ENCODE data around the gene TRPM8. TPM values are rescaled to one million over a fixed set of nuclear protein-coding genes. Genes with fewer than 3 reads are reported as not detected.
A peak's percentile ranks its signal among the peaks of the same experiment; 100 is the strongest.

Gene TRPM8
- total and polyA plus RNA-seq, 2 donors (not counting 1 experiment from before 2014, with no cell fraction given), result 0.49 to 0.99 TPM

- no peak overlapping the region for H3K9ac ChIP-seq (ENCODE audit: insufficient read depth, low read length)
- no peaks in the 10 kb centered on the region for H4K20me1 ChIP-seq (ENCODE audit: control insufficient read depth, extremely low read depth, insufficient read depth, low read length)
- no peak overlapping the region for H3K4me2 ChIP-seq (ENCODE audit: extremely low read depth, insufficient read depth, low read length)
- peaks cover 2% of the 10 kb centered on the region for H3K4me1 ChIP-seq (ENCODE audit: control insufficient read depth, extremely low read depth, insufficient read depth, low read length)
- DNase-seq (ENCODE audit: low read depth in 2 of 2), result peak in 1 of 2 donors; percentile 37
- no peaks in the 10 kb centered on the region for H3K36me3 ChIP-seq (ENCODE audit: control insufficient read depth, insufficient read depth, low read length)
- H3K27ac ChIP-seq (ENCODE audit: insufficient read depth, low read length), result no peak overlapping the region
- no peak overlapping the region for H2AFZ ChIP-seq (ENCODE audit: low read length)
- TF ChIP-seq, protein P1, sequence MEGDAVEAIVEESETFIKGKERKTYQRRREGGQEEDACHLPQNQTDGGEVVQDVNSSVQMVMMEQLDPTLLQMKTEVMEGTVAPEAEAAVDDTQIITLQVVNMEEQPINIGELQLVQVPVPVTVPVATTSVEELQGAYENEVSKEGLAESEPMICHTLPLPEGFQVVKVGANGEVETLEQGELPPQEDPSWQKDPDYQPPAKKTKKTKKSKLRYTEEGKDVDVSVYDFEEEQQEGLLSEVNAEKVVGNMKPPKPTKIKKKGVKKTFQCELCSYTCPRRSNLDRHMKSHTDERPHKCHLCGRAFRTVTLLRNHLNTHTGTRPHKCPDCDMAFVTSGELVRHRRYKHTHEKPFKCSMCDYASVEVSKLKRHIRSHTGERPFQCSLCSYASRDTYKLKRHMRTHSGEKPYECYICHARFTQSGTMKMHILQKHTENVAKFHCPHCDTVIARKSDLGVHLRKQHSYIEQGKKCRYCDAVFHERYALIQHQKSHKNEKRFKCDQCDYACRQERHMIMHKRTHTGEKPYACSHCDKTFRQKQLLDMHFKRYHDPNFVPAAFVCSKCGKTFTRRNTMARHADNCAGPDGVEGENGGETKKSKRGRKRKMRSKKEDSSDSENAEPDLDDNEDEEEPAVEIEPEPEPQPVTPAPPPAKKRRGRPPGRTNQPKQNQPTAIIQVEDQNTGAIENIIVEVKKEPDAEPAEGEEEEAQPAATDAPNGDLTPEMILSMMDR (conservative IDR thresholded peaks at IDR 0.05 in 1 of 2, IDR thresholded peaks at IDR 0.05 in 1 of 2; ENCODE audit: low read depth in 1 of 2, low read length in 2 of 2), result no peak
- TF ChIP-seq EZH2 (IDR thresholded peaks at IDR 0.05; ENCODE audit: low read length, missing control alignments), result no peak
- H3K79me2 ChIP-seq (ENCODE audit: control insufficient read depth, insufficient read depth, low read length), result no peaks in the 10 kb centered on the region
- H3K27me3 ChIP-seq (ENCODE audit: control insufficient read depth, insufficient read depth, low read length), result no peaks in the 10 kb centered on the region
- no peak overlapping the region for H3K4me3 ChIP-seq (replicated peaks in 1 of 4; ENCODE audit: control extremely low read depth in 1 of 4, insufficient read depth in 1 of 4, low read depth in 3 of 4, low read length in 4 of 4)
- no peaks in the 10 kb centered on the region for H3K9me3 ChIP-seq (ENCODE audit: control insufficient read depth, insufficient read depth, low read depth, low read length)
Measured at GRCh38 chr2:234027641-234028040, 110.5 kb downstream of the TRPM8 start.

DNA sequence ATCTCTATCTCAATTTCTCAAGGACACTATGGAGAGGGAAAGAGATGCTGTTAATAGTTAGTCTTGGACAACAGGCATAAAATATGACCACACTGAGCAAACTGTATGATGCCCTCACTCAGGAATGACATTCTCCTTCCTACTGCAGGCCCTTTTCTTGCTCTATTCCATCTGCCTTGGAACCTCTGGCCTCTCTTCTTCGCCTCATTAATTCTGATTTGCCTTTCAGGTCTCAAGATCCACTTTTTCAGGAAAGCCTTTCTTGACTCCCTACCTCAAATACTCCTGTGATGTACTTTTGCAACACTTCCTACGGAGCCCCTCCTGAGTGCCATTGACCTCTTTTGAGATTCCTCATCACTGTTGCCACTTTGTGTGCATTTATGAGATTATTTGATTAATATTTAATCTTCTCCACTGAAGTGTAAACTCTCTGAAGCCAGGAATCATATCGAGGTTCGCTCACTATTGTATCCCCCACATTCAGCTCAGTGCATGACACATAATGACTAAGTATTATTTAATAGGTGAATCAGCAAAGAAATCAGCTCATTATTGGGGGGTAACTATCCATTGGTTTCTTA is 112.1 kb downstream of the TRPM8 start:
- DNase-seq (ENCODE audit: low read depth in 2 of 2), result peak in 1 of 2 donors; percentile 77
- Histone ChIP-seq H3K27me3 (ENCODE audit: control insufficient read depth, insufficient read depth, low read length) (no peaks in the 10 kb centered on the region), H2AFZ (ENCODE audit: low read length) (no peak overlapping the region), H4K20me1 (ENCODE audit: control insufficient read depth, extremely low read depth, insufficient read depth, low read length) (no peaks in the 10 kb centered on the region), H3K27ac (ENCODE audit: insufficient read depth, low read length) (no peak overlapping the region), H3K36me3 (ENCODE audit: control insufficient read depth, insufficient read depth, low read length) (no peaks in the 10 kb centered on the region), H3K4me2 (ENCODE audit: extremely low read depth, insufficient read depth, low read length) (no peak overlapping the region), H3K4me3 (replicated peaks in 1 of 4; ENCODE audit: control extremely low read depth in 1 of 4, insufficient read depth in 1 of 4, low read depth in 3 of 4, low read length in 4 of 4) (no peak overlapping the region), H3K9me3 (ENCODE audit: control insufficient read depth, insufficient read depth, low read depth, low read length) (no peaks in the 10 kb centered on the region), H3K79me2 (ENCODE audit: control insufficient read depth, insufficient read depth, low read length) (no peaks in the 10 kb centered on the region), H3K9ac (ENCODE audit: insufficient read depth, low read length) (no peak overlapping the region), H3K4me1 (ENCODE audit: control insufficient read depth, extremely low read depth, insufficient read depth, low read length) (peaks cover 2% of the 10 kb centered on the region)
- TF ChIP-seq, protein P1 (conservative IDR thresholded peaks at IDR 0.05 in 1 of 2, IDR thresholded peaks at IDR 0.05 in 1 of 2; ENCODE audit: low read depth in 1 of 2, low read length in 2 of 2), result no peak
- no peak for TF ChIP-seq EZH2 (IDR thresholded peaks at IDR 0.05; ENCODE audit: low read length, missing control alignments)

- Histone ChIP-seq H3K9ac (ENCODE audit: insufficient read depth, low read length) (no peak overlapping the region), H3K4me1 (ENCODE audit: control insufficient read depth, extremely low read depth, insufficient read depth, low read length) (no peaks in the 10 kb centered on the region), H4K20me1 (ENCODE audit: control insufficient read depth, extremely low read depth, insufficient read depth, low read length) (no peaks in the 10 kb centered on the region), H3K9me3 (ENCODE audit: control insufficient read depth, insufficient read depth, low read depth, low read length) (no peaks in the 10 kb centered on the region), H2AFZ (ENCODE audit: low read length) (no peak overlapping the region), H3K27ac (ENCODE audit: insufficient read depth, low read length) (no peak overlapping the region), H3K27me3 (ENCODE audit: control insufficient read depth, insufficient read depth, low read length) (no peaks in the 10 kb centered on the region), H3K4me2 (ENCODE audit: extremely low read depth, insufficient read depth, low read length) (no peak overlapping the region), H3K79me2 (ENCODE audit: control insufficient read depth, insufficient read depth, low read length) (no peaks in the 10 kb centered on the region), H3K36me3 (ENCODE audit: control insufficient read depth, insufficient read depth, low read length) (no peaks in the 10 kb centered on the region), H3K4me3 (replicated peaks in 1 of 4; ENCODE audit: control extremely low read depth in 1 of 4, insufficient read depth in 1 of 4, low read depth in 3 of 4, low read length in 4 of 4) (no peak overlapping the region)
- peak; percentile 23 to 52 for DNase-seq (ENCODE audit: low read depth in 2 of 2)
- TF ChIP-seq EZH2 (IDR thresholded peaks at IDR 0.05; ENCODE audit: low read length, missing control alignments), result no peak
- TF ChIP-seq, protein P1 (conservative IDR thresholded peaks at IDR 0.05 in 1 of 2, IDR thresholded peaks at IDR 0.05 in 1 of 2; ENCODE audit: low read depth in 1 of 2, low read length in 2 of 2), result no peak
Measured at GRCh38 chr2:234031207-234031606, 114.0 kb downstream of the TRPM8 start.
